H1 (cell line): ENCODE results near the gene TCEAL4. TPM values are rescaled to one million over a fixed set of nuclear protein-coding genes. Genes with fewer than 3 reads are reported as not detected.

Source experiments
- CTCF ChIA-PET: fragments of 300-600 bp; sonication (Branson Sonifier 250); formaldehyde crosslinking; loops from one replicate; lab custom pipeline; 2021; ENCODE audit not compliant: partially characterized antibody; lab: Charles Lee
- POLR2A ChIA-PET: fragments of 300-600 bp; sonication (Branson Sonifier 250); formaldehyde crosslinking; loops from one replicate; lab custom pipeline; 2021; ENCODE audit warnings: inconsistent platforms; ENCODE audit not compliant: partially characterized antibody; lab: Charles Lee
- DNase-seq, 2 experiments: peaks; one replicate each; pipeline versions ENCODE4 v3.0.0 to v3.0.0-alpha.2; 2010 to 2022; ENCODE audit warnings: low spot score in 2 of 2, low read depth in 1 of 2, mixed read lengths in 1 of 2
- FAIRE-seq: peaks from 2 replicates; lab custom pipeline; 2011; peaks lifted over from hg19 to GRCh38; lab: Jason Lieb, UNC
- H2AFZ ChIP-seq: 2 replicates; pipeline ENCODE4 v1.8.1; 2012; ENCODE audit warnings: low read length, inconsistent platforms
- H2AK5ac ChIP-seq: 2 replicates; pipeline ENCODE4 v1.6.1; 2013; ENCODE audit warnings: low read depth, low read length
- H2BK120ac ChIP-seq: replicated peaks from 2 replicates; pipeline ENCODE3; 2013; ENCODE audit warnings: low read depth, low read length, inconsistent platforms
- H2BK12ac ChIP-seq: 2 replicates; pipeline ENCODE4 v1.6.1; 2013; ENCODE audit warnings: low read depth, low read length
- H2BK15ac ChIP-seq: 2 replicates; pipeline ENCODE4 v1.6.1; 2013; ENCODE audit warnings: low read length
- H2BK20ac ChIP-seq: 2 replicates; pipeline ENCODE4 v1.6.1; 2013; ENCODE audit warnings: low read length
- H2BK5ac ChIP-seq: 2 replicates; pipeline ENCODE4 v1.6.1; 2013; ENCODE audit warnings: low read depth, low read length
- H3K14ac ChIP-seq: 2 replicates; pipeline ENCODE4 v1.6.1; 2013; ENCODE audit warnings: inconsistent platforms; ENCODE audit not compliant: insufficient read length
- H3K18ac ChIP-seq: 2 replicates; pipeline ENCODE4 v1.6.1; 2013; ENCODE audit warnings: low read length; ENCODE audit errors: extremely low read depth
- H3K23ac ChIP-seq: 2 replicates; pipeline ENCODE4 v1.6.1; 2013; ENCODE audit warnings: inconsistent platforms; ENCODE audit not compliant: insufficient read length
- H3K23me2 ChIP-seq: 2 replicates; pipeline ENCODE4 v1.6.1; 2013; ENCODE audit warnings: low read depth, low read length
- H3K27ac ChIP-seq: 2 replicates; pipeline ENCODE4 v1.6.1; 2011; ENCODE audit warnings: low read depth, low read length, inconsistent platforms
- H3K27me3 ChIP-seq, 4 experiments: replicated peaks in 1 of 4; 1 replicate in 1 of 4; 2 replicates in 3 of 4; pipeline versions ENCODE4 v1.6.1 to v1.8.1; 2011 to 2013; ENCODE audit warnings: low read length in 3 of 4, mild to moderate bottlenecking in 3 of 4, inconsistent platforms in 2 of 4, mixed read lengths in 2 of 4, moderate library complexity in 1 of 4; ENCODE audit not compliant: control insufficient read depth in 3 of 4, insufficient read depth in 3 of 4; ENCODE audit errors: extremely low read depth in 1 of 4
- H3K36me3 ChIP-seq, 4 experiments: 2 replicates each; pipeline versions ENCODE4 v1.6.1 to v1.8.1; 2011 to 2013; ENCODE audit warnings: mild to moderate bottlenecking in 4 of 4, low read length in 3 of 4, moderate library complexity in 2 of 4, control low read depth in 1 of 4, inconsistent platforms in 1 of 4; ENCODE audit not compliant: insufficient read depth in 4 of 4, control insufficient read depth in 2 of 4
- H3K4ac ChIP-seq: replicated peaks from 2 replicates; pipeline ENCODE3; 2013; ENCODE audit warnings: low read length, low read depth, mixed read lengths, inconsistent platforms; ENCODE audit not compliant: insufficient read length
- H3K4me1 ChIP-seq, 4 experiments: replicated peaks in 1 of 4; 1 replicate in 1 of 4; 2 replicates in 3 of 4; pipeline versions ENCODE4 v1.6.1 to v1.8.1; 2011 to 2013; ENCODE audit warnings: low read length in 3 of 4, inconsistent platforms in 2 of 4, mixed read lengths in 1 of 4; ENCODE audit not compliant: insufficient read depth in 4 of 4, control insufficient read depth in 3 of 4
- H3K4me2 ChIP-seq, 2 experiments: 2 replicates each; pipeline versions ENCODE4 v1.6.1 to v1.8.1; 2011 to 2013; ENCODE audit warnings: low read depth in 2 of 2, low read length in 2 of 2, control low read depth in 1 of 2, inconsistent platforms in 1 of 2, mild to moderate bottlenecking in 1 of 2; ENCODE audit not compliant: insufficient read depth in 1 of 2
- H3K4me3 ChIP-seq, 4 experiments: fragments of 200-600, 300-600 bp in 1 of 4; sonication (generic), shearing (Covaris generic), sonication (Bioruptor Twin) in 1 of 4; 2 replicates each; pipeline versions ENCODE4 v1.5.1 to v1.8.1; 2011 to 2016; ENCODE audit warnings: low read length in 4 of 4, low read depth in 3 of 4, control low read depth in 2 of 4, inconsistent platforms in 2 of 4, mild to moderate bottlenecking in 2 of 4, mixed read lengths in 1 of 4, moderate library complexity in 1 of 4; ENCODE audit not compliant: insufficient read depth in 2 of 4; ENCODE audit errors: extremely low read depth in 1 of 4
- H3K56ac ChIP-seq: replicated peaks from 2 replicates; pipeline ENCODE3; 2013; ENCODE audit warnings: low read depth, mild to moderate bottlenecking, mixed read lengths, low read length, inconsistent platforms; ENCODE audit not compliant: insufficient read length
- H3K79me1 ChIP-seq: 2 replicates; pipeline ENCODE4 v1.6.1; 2013; ENCODE audit warnings: low read depth, low read length, control low read depth
- H3K79me2 ChIP-seq, 2 experiments: 2 replicates each; pipeline versions ENCODE4 v1.6.1 to v1.8.1; 2012 to 2013; ENCODE audit warnings: low read length in 2 of 2, mild to moderate bottlenecking in 2 of 2, inconsistent platforms in 1 of 2; ENCODE audit not compliant: insufficient read depth in 2 of 2, control insufficient read depth in 1 of 2
- H3K9ac ChIP-seq, 4 experiments: replicated peaks in 1 of 4; 1 replicate in 1 of 4; 2 replicates in 3 of 4; pipeline versions ENCODE4 v1.6.1 to v1.8.1; 2011 to 2013; ENCODE audit warnings: low read depth in 3 of 4, low read length in 3 of 4, control low read depth in 2 of 4, mild to moderate bottlenecking in 2 of 4, moderate library complexity in 2 of 4, inconsistent platforms in 1 of 4; ENCODE audit errors: extremely low read depth in 1 of 4
- H3K9me3 ChIP-seq, 2 experiments: 2 replicates each; pipeline versions ENCODE4 v1.6.1 to v1.8.1; 2012 to 2013; ENCODE audit warnings: mild to moderate bottlenecking in 2 of 2, moderate library complexity in 2 of 2, control low read depth in 1 of 2, inconsistent platforms in 1 of 2, low read depth in 1 of 2, low read length in 1 of 2, mixed read lengths in 1 of 2; ENCODE audit not compliant: insufficient read depth in 2 of 2
- H4K20me1 ChIP-seq, 2 experiments: replicated peaks in 1 of 2; 2 replicates each; pipeline versions ENCODE3 to v1.8.1; 2011 to 2013; ENCODE audit warnings: inconsistent platforms in 2 of 2, low read length in 2 of 2, mild to moderate bottlenecking in 1 of 2; ENCODE audit not compliant: insufficient read depth in 2 of 2, control insufficient read depth in 1 of 2
- H4K5ac ChIP-seq: 2 replicates; pipeline ENCODE4 v1.6.1; 2013; ENCODE audit warnings: low read length, low read depth, mixed read lengths, inconsistent platforms; ENCODE audit not compliant: insufficient read length
- H4K8ac ChIP-seq: 2 replicates; pipeline ENCODE4 v1.8.0; 2013; ENCODE audit warnings: mild to moderate bottlenecking, moderate library complexity, low read length, inconsistent platforms; ENCODE audit not compliant: insufficient read depth; ENCODE audit errors: extremely low read depth
- H4K91ac ChIP-seq: replicated peaks from 2 replicates; pipeline ENCODE3; 2013; ENCODE audit warnings: low read length, mixed read lengths, inconsistent platforms; ENCODE audit not compliant: insufficient read length
- TBP ChIP-seq: IDR thresholded peaks from 2 replicates; pipeline ENCODE4 v1.6.1; 2011; ENCODE audit warnings: low read depth, low read length, improper control_type of control experiment
- polyA plus RNA-seq, 7 experiments: library from polyadenylated mRNA; depleted of rRNA in 3 of 7; stranded (reverse) in 5 of 7; unstranded in 2 of 7; fragments of >200 nt in 5 of 7; fragments of 200-250 nt in 2 of 7; gene quantifications; 1 replicate in 5 of 7; 2 replicates in 1 of 7; 4 replicates in 1 of 7; pipeline versions ENCODE4 v1.2.1 to v1.2.3, GENCODE V29; 2011 to 2013; ENCODE audit warnings: missing spikeins in 2 of 7, mixed read lengths in 2 of 7
- total RNA-seq: library from RNA; stranded (reverse); fragmentation: NEBNext Ultra II Directional; extraction: Animal tissue kit (Norgen Biotek cat#: 25700); gene quantifications from 2 replicates; pipeline ENCODE4 v1.2.1, GENCODE V29; 2021

The TCEAL4 gene
- total and polyA plus RNA-seq, 2 of the 8 experiments (the other 6 are each of a cell fraction or from before 2014, with no cell fraction given), result 10.1 to 53.0 TPM

DNA sequence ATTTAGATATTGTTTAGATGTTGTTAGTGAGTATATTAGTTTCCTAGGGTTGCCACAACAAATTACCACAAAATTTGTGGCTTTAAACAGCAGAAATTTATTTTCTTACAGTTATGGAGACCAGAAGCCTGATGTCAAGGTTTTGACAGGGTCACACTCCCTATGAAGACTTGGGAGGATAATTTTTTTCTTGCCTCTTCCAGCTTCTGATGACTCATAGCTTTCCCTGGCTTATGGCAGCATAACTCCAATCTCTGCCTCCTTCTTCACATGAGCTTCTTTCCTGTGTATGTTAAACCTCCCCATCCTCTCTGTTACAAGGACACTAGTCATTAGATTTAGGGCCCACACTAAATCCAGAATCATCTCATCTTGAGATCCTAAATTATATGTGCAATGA lies 45.2 kb upstream of the TCEAL4 start:
- ChIA-PET POLR2A (no interaction called here), CTCF (no interaction called here)
- Histone ChIP-seq H2AFZ (no peak overlapping the region), H3K27ac (no peak overlapping the region), H2BK5ac (no peak overlapping the region), H3K79me1 (no peaks in the 10 kb centered on the region), H2BK15ac (no peak overlapping the region), H3K56ac (no peak overlapping the region), H3K36me3 (no peaks in the 10 kb centered on the region), H3K23ac (no peak overlapping the region), H4K8ac (no peak overlapping the region), H3K4me3 (no peak overlapping the region), H3K14ac (no peak overlapping the region), H4K91ac (no peak overlapping the region), H4K20me1 (no peaks in the 10 kb centered on the region), H3K79me2 (no peaks in the 10 kb centered on the region), H2BK120ac (no peak overlapping the region), H3K9ac (no peak overlapping the region), H3K4ac (no peak overlapping the region), H2BK12ac (no peak overlapping the region), H3K4me1 (no peaks in the 10 kb centered on the region), H3K27me3 (no peaks in the 10 kb centered on the region), H2AK5ac (no peak overlapping the region), H3K4me2 (no peak overlapping the region), H3K18ac (no peak overlapping the region), H3K9me3 (no peaks in the 10 kb centered on the region), H2BK20ac (no peak overlapping the region), H3K23me2 (no peaks in the 10 kb centered on the region), H4K5ac (no peak overlapping the region)
- FAIRE-seq, result no peak
- no peak for DNase-seq
- no peak for TF ChIP-seq TBP
